Vagina (tissue), 2 donors: ENCODE data around the gene POLA1.

Source experiments
- CTCF ChIP-seq, 3 experiments: fragments of 450-650 bp in 2 of 3; fragments of 200-600 bp in 1 of 3; sonication (generic) in 1 of 3; IDR thresholded peaks; one replicate each; pipeline ENCODE4 v1.5.1; 2017 to 2019; ENCODE audit warnings: antibody characterized with exemption in 3 of 3, mild to moderate bottlenecking in 2 of 3, moderate library complexity in 2 of 3
- POLR2A ChIP-seq, 2 donors: fragments of 450-650 bp; IDR thresholded peaks; one replicate each; pipeline ENCODE4 v1.6.1; 2017; ENCODE audit warnings: antibody characterized with exemption in 2 of 2, mild to moderate bottlenecking in 2 of 2, moderate library complexity in 2 of 2
- POLR2AphosphoS5 ChIP-seq, 2 donors: sonication (generic); formaldehyde crosslinking; IDR thresholded peaks; one replicate each; pipeline ENCODE4 v1.9.0; 2017; ENCODE audit warnings: antibody characterized with exemption in 2 of 2, mild to moderate bottlenecking in 2 of 2, low read depth in 1 of 2; ENCODE audit not compliant: insufficient read depth in 1 of 2

DNA sequence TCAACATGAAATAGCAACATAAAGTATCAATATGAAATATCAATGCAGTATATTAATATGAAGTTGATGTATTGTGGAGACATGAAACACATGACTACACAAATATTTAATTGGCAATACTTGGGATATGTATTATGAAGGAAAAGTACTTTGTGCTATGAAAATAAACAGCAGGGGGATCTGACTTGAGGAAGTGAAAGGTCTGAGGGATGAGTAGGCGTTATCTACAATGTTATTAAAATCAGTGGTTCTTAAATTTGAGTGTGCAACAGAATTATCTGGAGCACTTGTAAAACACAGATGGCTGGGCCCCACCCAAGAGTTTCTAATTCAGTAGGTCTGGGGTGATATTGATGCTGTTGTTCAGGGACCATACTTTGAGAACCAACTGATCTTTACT, 349.5 kb downstream of the POLA1 start:
- no peak for TF ChIP-seq CTCF (IDR thresholded peaks at IDR 0.05)
- TF ChIP-seq POLR2A (IDR thresholded peaks at IDR 0.05): no peak
- TF ChIP-seq POLR2AphosphoS5 (IDR thresholded peaks at IDR 0.05; ENCODE audit: insufficient read depth in 1 of 2, low read depth in 1 of 2): no peak
